GM18519 (cell line): Measurements from ENCODE around the gene PLVAP.
"Not testable (repeated sequence)": the region's sequence is repeated elsewhere in the genome, so short reads cannot be mapped to it uniquely, and the experiment has no call there.

Experiments
- ATAC-seq: cut with Tn5 transposase; IDR thresholded peaks from one replicate; pipeline ENCODE4 v1.9.1; 2021; ENCODE audit warnings: mild to moderate bottlenecking, moderate library complexity; ENCODE audit not compliant: unreplicated experiment, low FRiP score

Gene PLVAP

DNA sequence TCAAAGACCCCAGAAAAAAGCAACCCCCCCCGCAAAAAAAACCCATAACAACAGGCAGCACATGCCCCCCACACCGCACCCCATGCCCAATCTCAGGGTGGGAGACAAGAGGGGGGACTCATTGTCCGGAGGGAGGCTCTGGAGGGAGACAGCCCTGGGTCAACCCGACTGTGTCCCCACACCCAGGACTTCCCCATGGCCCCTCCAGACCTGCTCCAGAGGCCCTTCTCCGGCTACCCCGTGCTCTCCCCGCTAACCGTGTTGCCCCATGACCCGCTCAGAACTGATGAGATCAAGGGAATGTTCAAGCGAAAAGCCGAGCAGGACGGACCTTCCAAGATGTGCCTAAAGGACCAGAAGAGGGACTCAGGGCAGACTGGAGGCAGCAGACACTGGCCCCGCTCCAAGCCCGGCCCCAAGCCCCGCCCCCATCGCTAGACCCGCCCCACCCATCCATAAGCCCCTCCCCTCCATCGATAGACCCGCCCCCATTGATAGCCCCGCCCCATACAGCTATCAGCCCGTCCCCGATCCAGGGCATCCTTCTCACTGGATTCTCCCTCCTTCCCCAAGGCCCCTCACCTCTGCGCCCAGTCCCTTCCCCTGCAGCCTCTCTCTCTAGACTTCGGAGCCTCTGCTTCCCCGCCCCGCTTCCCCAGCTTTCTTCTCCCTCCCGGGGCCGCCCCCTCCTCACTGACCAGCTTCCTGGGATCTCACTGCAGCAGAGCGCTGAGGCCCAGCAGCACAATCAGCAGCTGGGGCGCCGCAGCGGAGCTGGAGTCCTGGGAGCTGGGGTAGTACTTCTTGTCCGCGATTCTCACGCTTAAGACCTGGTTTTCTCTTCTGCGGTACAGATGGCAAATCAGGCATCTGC is 26.1 kb upstream of the PLVAP start:
- no peak for ATAC-seq

DNA sequence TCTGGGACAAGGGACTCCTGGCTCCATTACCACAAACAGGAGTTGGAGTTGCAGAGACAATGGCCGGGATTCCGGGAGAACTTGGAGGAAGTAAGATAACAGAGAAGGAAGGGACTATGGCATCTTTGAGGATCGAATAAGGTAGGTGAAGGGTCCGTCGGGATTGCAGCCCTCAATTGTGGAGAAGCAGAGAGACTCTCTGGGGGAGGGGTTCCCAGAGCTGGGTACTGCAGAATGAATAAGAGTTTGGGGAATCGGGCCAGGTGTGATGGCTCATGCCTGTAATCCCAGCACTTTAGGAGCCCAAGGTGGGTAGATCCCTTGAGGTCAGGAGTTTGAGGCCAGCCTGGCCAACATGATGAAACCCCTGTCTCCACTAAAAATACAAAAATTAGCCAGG is 24.5 kb upstream of the PLVAP start:
- ATAC-seq = no peak

DNA sequence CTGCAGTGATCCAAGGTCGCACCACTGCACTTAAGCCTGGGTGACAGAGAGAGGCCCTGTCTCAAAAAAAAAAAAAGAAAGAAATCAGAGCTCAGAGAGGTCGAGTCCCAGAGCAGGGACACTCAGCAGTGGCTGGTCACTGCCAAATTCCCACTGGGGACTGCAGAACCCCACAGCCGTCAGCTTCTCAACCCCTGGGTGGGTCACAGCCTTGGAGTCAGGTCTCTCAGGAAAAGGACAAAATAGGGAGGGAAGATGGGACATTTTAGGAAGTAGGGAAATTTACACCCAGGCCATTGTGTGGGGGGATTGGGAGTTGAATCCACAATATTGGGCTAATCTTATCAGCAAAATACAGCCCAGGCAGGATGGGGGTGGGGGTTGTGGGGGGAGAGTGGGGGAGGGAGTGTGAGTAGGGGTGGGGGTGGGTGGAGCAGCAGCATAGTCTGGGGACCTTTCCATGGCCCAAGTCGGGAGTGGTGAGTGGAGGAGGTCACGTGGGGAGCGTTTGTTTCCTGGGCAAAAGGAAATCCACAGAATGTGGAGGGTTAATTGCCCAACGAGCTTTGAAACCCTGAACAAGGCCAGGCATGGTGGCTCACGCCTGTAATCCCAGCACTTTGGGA is 21.9 kb upstream of the PLVAP start:
- no peak for ATAC-seq

DNA sequence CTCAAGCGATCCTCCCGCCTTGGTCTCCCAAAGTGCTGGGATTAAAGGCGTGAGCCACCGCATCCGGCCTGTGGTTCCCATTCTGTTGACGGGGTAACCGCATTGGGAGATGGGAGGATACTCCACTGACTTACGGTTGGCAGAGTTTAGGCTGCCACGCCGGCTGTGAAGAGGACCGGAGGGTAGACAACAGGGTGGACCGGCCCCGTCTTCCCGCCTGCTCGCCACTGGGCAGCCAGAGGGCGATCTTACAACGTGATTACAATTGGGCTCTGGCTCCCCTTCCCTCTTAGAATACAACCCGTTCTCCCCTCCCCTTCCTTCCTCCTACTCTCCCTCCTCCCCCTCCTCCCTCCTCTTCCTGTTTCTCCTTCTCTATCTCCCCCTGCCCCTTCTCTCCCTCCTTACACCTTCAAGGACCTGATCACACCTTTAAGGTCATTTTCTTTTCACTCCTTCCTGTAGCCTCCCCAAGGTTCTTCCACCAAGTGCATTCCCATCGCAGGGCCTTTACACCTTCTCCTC is 17.8 kb upstream of the PLVAP start:
- ATAC-seq = no peak

DNA sequence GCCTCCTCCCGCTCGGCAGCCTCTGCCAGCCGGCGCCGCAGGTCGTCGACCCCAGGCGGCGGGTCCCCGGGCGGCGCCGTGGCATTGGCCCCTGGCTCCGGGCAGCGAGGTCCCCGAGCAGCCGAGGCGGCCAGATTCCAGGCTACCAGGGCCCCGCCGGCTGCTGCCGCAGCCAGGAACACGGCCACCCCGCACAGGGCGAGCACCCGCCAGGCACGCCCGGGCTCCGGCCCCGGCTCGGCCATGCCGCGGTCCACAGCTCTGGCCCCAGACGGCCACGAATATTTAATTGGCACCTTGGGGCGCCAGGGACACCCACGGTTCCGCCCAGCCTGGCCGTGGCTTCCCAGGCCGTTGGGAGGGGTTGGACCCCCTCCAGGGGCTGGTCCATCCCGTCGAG is 16.8 kb upstream of the PLVAP start, which contains the start of gene CCDC194:
CCDC194 (minus strand) TSS at position 283 of the 400 bp plus-strand sequence; CDS start at position 245, 38 bp downstream.
- ATAC-seq = no peak

DNA sequence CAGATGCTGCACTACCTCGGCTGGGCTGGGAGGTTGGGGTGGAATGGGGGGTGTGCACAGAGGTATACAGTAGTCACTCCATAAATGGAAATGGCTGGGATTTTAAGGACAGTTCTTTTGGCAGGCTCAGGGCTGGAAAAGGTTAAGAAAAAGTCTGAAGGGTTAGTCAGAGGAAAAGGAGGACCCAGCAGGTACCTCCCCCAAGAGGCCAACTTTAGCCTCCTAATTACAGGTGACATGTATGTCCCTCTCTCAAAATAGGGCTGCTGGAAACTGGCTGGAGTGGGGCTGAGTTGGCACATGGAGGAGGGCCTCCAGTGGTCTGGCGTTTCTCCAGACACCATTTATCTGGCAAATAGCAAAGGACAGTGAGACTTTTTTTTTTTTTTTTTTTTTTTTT is 15.9 kb upstream of the PLVAP start:
- no peak for ATAC-seq

DNA sequence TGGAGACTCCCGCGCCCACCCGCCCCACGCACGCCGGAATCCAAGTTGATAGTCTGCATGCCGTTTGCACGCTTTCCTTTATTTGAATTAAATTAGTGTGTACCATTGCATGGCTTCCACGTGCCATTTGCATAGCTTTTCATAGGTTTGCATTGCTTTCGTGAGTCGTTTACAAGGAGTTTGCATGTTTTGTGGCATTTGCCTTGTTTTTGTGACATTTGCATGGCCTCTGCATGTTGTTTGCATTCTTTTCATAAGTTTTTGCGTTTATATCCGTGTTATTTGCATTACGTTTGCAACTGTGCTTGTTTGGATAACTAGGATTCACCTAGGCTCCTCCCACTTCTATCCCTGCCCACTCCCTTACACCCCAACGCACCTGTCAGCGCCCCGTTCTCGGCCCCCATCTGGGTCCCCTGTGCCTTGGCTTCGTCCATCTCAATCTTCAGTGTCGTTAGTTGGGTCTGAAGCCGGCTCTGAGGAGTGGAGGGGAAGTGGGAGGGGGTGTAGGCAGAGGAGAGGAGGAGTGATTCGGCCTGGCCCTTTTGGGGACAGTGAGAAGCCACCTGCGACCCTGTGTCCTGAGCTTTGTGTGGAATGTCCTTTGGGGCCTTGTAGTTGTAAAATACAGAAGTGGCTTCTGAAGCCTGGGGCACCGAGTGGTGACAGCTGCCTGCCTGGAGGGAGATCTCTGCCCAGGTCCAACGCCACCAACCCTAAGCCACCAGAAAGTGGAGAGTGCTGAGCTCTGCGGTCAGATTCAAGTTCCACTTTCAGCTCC is 14.4 kb upstream of the PLVAP start:
- no peak for ATAC-seq

DNA sequence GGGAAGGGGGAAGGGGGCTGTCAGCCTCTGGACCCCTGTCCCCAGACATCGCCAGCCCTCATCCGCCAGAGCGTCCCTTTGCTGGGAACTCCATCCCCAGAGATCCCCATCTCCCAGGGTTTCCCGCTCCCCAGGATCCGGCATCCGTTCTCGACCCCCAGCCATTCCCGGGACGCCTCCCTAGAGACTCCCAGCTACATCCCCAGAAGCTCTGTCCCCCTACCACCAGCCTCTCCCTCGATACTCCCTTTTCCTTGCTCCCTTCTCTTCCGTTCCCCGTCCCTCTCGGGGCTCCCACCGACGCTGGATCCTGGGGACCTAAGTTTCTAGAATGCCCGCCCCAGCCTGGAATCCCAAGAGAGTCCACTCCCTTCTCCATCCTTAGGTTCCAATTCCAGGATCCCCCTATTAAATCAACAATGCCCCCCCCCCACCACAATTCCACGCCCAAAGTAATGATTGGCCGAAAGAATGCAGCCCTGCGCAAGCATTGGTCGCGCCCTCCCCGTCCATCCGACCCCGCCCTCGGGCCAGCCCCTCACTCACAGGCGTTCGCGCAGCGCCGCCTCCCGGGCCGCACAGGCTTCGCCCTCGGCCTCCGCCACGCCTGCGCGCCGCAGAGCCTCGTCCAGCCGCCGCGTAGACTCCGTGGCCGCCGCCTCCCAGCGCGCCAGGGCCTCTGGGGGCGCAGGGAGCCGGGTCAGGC is 13.7 kb upstream of the PLVAP start:
- ATAC-seq = peak; percentile 79

DNA sequence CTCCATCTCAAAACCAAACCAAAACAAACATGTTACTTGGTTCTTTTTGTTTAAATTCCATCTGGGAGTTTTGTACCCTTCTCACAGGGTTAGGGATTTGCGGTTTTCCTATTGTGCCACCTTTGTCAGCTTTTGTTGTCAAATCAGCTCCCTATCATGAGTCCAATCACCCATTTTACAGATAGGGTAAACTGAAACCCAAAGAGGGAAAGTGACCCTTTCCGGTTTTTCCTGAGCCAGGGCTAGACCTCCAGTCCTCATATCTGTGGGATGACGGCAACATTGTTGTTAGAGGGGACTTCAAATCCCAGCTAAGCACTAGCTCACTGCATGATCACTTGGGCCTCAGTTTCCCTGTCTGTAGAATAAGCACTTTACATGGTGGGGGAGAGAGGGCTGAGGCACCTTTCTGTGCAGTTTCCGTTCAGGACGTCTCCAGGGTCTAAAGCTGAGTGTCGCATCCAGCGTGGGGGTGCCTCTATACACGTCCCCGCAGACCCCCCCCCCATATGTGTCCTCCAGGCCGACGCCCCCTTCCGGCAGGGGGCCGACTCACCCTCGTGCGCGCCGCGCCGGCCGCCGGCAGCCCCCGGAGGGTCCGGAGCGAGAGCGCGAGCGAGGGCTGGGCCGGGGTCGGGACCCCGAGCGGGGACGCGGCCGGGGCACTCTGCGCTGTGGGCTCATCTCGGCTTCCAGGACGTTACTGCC is 13.0 kb upstream of the PLVAP start:
- ATAC-seq = no peak

DNA sequence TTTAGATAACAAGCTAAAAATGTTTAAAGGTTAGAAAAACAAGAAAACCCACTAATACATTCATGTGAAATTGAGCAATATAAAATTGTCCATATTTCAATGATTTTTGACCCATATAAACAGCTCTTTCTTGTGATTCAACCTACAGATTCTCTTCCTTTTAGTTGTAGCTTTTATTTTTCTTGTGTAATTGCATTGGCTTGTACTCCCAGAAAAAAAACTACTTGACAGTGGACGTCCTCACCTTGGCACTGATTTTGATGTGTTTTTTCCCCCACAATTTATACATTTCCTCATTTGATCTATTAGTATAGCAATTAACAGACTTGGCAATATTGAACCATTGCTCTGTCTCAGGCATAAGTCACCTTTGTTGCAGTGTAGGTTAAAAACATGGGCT is 12.1 kb upstream of the PLVAP start:
- no peak for ATAC-seq

DNA sequence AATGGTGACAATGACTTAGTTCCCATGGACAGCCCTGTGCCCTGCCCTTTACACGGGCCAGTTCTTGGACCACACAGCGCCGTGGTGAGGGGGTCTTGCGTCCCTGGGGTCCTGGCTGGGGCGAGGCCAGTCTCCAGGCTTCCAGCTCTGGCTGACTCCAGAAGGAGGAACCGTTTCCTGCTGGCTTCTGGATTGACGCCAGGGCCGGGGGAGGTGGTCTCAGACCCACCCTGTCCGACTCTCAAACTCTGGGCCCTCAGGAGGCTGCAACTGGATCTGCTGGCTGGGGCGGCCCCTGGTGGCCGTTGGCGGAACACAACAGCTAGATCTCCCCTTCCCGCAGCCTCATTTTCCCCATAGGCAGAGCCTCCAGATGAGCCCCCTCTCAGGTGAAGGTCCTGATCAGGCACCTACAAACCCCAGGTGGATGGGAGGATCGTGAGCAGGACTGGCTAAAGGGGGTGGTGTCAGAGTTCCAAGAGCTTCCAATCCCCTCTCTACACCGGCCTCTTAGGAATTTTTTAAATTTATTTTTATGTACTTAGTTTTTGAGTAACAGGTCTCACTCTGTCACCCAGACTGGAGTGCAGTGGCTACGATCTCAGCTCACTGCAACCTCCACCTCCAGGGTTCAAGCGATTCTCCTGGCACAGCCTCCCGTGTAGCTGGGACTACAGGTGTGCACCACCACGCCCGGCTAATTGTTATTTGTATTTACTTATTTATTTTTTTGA is 8.9 kb upstream of the PLVAP start:
- ATAC-seq = no peak

DNA sequence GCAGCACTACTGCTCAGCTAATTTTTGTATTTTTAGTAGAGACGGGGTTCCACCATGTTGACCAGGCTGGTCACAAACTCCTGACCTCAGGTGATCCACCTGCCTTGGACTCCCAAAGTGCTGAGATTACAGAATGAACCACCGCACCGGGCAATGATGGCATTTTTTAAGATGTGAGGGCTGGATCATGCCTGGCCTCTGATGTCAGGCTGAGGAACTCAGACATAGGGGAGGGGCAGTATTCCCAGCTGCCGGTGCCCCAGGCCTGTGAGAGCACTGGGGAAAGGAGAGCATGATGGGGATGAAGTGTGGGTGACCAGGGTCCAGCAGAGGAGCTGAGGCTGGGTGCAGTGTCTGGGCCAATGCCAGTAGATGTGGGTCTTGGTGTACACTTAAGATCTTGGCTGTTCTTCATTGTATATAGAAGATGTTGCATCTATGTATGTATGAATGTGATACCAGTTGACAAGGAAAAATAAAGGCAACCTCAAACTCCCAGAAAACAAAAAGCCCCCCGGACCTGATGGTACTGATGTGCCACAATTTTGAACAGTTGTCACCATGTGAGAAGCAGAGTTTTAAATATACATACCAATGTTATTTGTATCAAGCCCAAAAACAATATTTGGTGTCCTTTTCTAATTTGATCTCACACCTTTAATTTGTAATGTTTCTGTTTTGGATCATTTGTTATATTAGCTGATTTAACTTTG is 3.4 kb upstream of the PLVAP start:
- no peak for ATAC-seq

DNA sequence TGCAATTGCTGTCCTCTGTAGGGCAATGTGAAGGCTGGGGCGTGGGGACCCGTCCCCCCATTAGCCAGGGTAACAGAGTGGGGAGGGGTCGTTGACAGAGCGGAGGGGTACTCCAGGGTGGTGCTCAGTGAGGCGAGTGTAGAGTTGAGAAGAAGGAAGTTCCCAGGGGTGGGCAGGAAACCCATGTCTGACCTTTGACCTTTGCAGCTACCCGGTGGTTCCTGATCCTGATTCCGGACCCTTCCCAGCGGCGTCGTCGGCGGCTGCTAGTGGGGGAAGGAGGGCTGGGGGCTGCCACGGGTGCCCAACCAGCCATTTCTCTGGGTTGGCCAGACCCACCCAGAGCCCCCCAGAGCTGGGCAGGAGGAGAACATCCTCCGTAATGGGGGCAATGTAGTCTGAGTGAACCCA is 2.1 kb upstream of the PLVAP start:
- ATAC-seq = no peak

DNA sequence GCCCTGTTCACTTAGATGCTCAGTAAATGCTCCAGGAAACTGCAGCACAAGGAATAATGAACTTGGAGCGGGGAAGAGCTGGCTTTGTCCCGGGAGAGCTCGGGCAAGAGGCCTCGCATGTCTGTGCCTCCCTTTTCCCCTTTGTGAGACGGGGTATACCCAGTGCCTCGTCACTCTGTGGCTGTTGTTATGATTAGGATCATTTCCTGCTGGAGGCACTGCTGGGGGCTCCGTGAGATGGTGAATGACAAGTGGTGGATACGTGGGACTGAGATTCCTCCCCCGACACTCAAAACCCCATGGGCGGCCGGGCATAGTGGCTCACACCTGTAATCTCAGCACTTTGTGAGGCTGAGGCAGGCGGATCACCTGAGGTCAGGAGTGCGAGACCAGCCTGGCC is 1.1 kb upstream of the PLVAP start:
- ATAC-seq = no peak

DNA sequence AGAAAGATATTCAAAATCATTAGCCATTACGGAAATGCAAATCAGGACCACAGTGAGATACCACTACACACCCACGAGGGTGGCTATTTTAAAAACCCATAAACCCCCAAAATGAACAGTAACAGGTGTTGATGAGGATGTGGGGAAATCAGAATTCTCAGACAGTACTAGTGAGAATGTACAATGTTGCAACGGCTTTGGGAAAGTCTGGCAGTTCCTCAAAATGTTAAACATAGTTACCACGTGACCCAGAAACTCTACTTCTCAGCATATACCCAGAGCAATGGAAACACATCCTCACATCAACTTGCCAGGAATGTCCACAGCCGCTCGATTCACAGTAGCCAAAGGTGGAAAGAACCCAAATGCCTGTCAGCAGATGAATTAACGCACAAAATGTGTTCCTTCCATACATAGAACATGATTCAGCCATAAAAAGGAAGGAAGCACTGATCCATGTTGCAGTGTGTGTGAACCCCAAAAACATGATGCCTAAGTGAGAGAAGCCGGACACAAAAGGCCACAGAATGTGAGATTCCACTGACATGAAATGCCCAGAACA is 7.0 kb downstream of the PLVAP start:
- ATAC-seq = peak; percentile 87

DNA sequence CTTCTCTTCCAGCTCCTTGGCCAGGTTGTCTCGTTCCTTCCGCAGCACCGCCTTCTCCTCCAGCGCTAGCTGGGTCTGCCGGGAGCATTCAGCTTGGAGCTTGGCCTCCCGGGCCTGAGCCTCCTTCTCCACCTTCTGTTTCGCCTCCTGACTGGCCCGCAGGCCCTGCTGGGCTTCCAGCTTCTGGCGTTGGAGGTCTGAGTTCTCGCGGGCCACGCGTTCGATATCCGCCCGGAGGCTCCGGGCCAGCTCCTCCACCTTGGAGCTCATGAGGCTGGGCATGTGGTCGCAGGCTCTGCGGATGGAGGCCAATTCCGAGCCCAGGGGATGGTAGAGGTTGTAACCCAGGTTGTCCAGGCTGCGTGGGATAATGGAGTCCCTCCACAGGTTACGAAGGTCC is 11.8 kb downstream of the PLVAP start:
- ATAC-seq = no peak

DNA sequence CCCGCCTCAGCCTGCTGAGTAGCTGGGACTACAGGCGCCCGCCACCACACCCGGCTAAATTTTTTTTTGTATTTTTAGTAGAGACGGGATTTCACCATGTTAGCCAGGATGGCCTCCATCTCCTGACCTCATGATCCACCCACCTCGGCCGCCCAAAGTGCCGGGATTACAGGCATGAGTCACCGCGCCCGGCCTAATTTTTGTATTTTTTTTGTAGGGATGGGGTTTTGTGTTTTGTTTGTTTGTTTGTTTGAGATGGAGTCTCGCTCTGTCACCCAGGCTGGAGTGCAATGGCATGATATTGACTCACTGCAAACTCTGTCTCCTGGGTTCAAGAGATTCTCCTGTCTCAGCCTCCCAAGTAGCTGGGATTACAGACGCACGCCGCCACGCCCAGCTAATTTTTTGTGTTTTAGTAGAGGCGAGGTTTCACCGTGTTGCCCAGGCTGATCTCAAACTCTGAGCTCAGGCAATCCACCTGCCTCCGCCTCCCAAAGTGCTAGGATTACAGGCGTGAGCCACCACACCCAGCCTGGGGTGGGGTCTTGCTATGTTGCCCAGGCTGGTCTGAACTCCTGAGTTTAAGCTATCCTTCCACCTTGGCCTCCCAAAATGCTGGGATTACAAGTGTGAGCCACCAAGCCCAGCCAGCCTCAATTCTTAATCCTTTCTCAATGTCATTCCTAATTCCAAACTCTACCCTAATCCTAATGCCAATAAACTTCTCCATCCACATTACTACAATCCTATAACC is 13.1 kb downstream of the PLVAP start:
- ATAC-seq = not testable (repeated sequence)
